ENCODE data around the gene PERM1.

- no peak for TF ChIP-seq REST (IDR thresholded peaks at IDR 0.05; ENCODE audit: low read depth)
- no peak for TF ChIP-seq YY1 (IDR thresholded peaks at IDR 0.05; ENCODE audit: low read depth)
- TF ChIP-seq RAD21 (IDR thresholded peaks at IDR 0.05; ENCODE audit: low read depth): no peak
- TF ChIP-seq ZBTB7A (IDR thresholded peaks at IDR 0.05; ENCODE audit: low read depth): no peak
- TF ChIP-seq TEAD4 (IDR thresholded peaks at IDR 0.05): no peak
- TF ChIP-seq CREB1 (IDR thresholded peaks at IDR 0.05; ENCODE audit: low read depth): no peak
- no peak for TF ChIP-seq TAF1 (IDR thresholded peaks at IDR 0.05; ENCODE audit: low read depth)
- TF ChIP-seq EP300 (IDR thresholded peaks at IDR 0.05; ENCODE audit: borderline replicate concordance): no peak
- no peak for TF ChIP-seq MAX (IDR thresholded peaks at IDR 0.05)
These were observed 15.8 kb upstream of the PERM1 start for GRCh38 chr1:997713-997992.
